Upper lobe of left lung (tissue), 4 donors: Measurements from ENCODE around the gene MPZL1.

Experiments used
- POLR2A ChIP-seq, 4 donors: fragments of 450-650 bp; IDR thresholded peaks; one replicate each; pipeline ENCODE4 v1.5.1; 2016 to 2017; ENCODE audit warnings: antibody characterized with exemption in 4 of 4, mild to moderate bottlenecking in 2 of 4
- POLR2AphosphoS5 ChIP-seq, 2 donors: sonication (generic); formaldehyde crosslinking; IDR thresholded peaks; one replicate each; pipeline ENCODE4 v1.5.1; 2017; ENCODE audit warnings: antibody characterized with exemption in 2 of 2

DNA sequence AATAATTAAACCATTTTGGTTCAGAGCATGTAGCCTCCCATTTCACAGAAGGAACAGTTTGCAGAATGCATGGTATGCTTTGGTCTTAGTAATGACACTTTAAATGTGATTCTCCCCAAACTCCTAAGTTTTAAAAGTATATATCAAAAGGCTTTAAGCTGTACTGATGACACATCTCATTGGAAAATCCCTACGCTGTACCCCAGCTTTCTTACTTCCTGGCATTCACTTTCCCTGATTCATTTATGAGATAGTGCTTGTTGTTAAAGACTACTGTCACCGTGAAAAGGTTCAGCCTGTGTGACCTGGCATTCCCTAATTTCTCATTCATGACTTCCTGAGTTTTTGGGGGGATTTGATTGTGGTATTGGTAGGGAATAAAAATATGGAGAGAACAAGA, 53.4 kb downstream of the MPZL1 start:
- TF ChIP-seq POLR2AphosphoS5 (IDR thresholded peaks at IDR 0.05) (no peak), POLR2A (IDR thresholded peaks at IDR 0.05) (no peak)
